Endothelial cell (in vitro differentiated cells): ENCODE results near the gene C1orf159. TPM values are rescaled to one million over a fixed set of nuclear protein-coding genes. Genes with fewer than 3 reads are reported as not detected.

Experiments used
- DNase-seq: peaks from one replicate; pipeline ENCODE4 v3.0.0; 2021; ENCODE audit warnings: low spot score
- H3K27ac Mint-ChIP-seq: one replicate; pipeline ENCODE4 v1.8.0; 2021; ENCODE audit warnings: mixed read lengths, inconsistent platforms; ENCODE audit not compliant: unreplicated experiment
- H3K27me3 Mint-ChIP-seq: one replicate; pipeline ENCODE4 v1.8.0; 2021; ENCODE audit warnings: mild to moderate bottlenecking, moderate library complexity, mixed read lengths, inconsistent platforms; ENCODE audit not compliant: unreplicated experiment
- H3K36me3 Mint-ChIP-seq: one replicate; pipeline ENCODE4 v1.8.0; 2021; ENCODE audit warnings: mild to moderate bottlenecking, low read depth, mixed read lengths, inconsistent platforms; ENCODE audit not compliant: unreplicated experiment
- H3K4me1 Mint-ChIP-seq: one replicate; pipeline ENCODE4 v1.8.0; 2021; ENCODE audit warnings: mild to moderate bottlenecking, mixed read lengths, inconsistent platforms; ENCODE audit not compliant: unreplicated experiment
- H3K4me3 Mint-ChIP-seq: one replicate; pipeline ENCODE4 v1.8.0; 2021; ENCODE audit warnings: mild to moderate bottlenecking, mixed read lengths, inconsistent platforms; ENCODE audit not compliant: unreplicated experiment
- H3K9me3 Mint-ChIP-seq: one replicate; pipeline ENCODE4 v1.8.0; 2021; ENCODE audit warnings: mixed read lengths, inconsistent platforms; ENCODE audit not compliant: unreplicated experiment
- CTCF ChIP-seq: fragments of 200-600 bp; sonication (generic); IDR thresholded peaks from one replicate; pipeline ENCODE4 v1.5.0; 2021; ENCODE audit warnings: antibody characterized with exemption; ENCODE audit not compliant: unreplicated experiment
- total RNA-seq: library from RNA; stranded (reverse); fragmentation: NEBNext Ultra II Directional; extraction: Animal tissue kit (Norgen Biotek cat#: 25700); gene quantifications from one replicate; pipeline ENCODE4 v1.2.1, GENCODE V29; 2021; ENCODE audit not compliant: unreplicated experiment

The C1orf159 gene
- total RNA-seq, 1 donor from 2014 or later: 16.6 TPM

- H3K27ac Mint-ChIP-seq: no peak overlapping the region
- no peak overlapping the region for H3K4me3 Mint-ChIP-seq
- H3K27me3 Mint-ChIP-seq: peaks cover 23% of the 10 kb centered on the region
- no peak for TF ChIP-seq CTCF
- H3K36me3 Mint-ChIP-seq: peaks cover 21% of the 10 kb centered on the region
- no peak for DNase-seq
- H3K4me1 Mint-ChIP-seq: peaks cover 2% of the 10 kb centered on the region
- H3K9me3 Mint-ChIP-seq: no peaks in the 10 kb centered on the region
Observed at GRCh38 chr1:1054971-1055370, 60.9 kb downstream of the C1orf159 start.

GRCh38 chr1:1054099-1054700, 61.7 kb downstream of the C1orf159 start:
- H3K36me3 Mint-ChIP-seq: peaks cover 21% of the 10 kb centered on the region
- no peak for TF ChIP-seq CTCF
- peaks cover 23% of the 10 kb centered on the region for H3K27me3 Mint-ChIP-seq

GRCh38 chr1:1053682-1054081, 62.2 kb downstream of the C1orf159 start:
- no peaks in the 10 kb centered on the region for H3K9me3 Mint-ChIP-seq
- H3K36me3 Mint-ChIP-seq: peaks cover 21% of the 10 kb centered on the region
- no peak overlapping the region for H3K27ac Mint-ChIP-seq
- DNase-seq: no peak
- H3K27me3 Mint-ChIP-seq: peaks cover 21% of the 10 kb centered on the region
- no peak overlapping the region for H3K4me3 Mint-ChIP-seq
- peaks cover 2% of the 10 kb centered on the region for H3K4me1 Mint-ChIP-seq
- no peak for TF ChIP-seq CTCF

More at GRCh38 chr1:1054099-1054700, 61.7 kb downstream of the C1orf159 start:
- Mint-ChIP-seq H3K27ac (no peak overlapping the region), H3K4me3 (no peak overlapping the region), H3K9me3 (no peaks in the 10 kb centered on the region), H3K4me1 (peaks cover 2% of the 10 kb centered on the region)
- no peak for DNase-seq

- peak overlapping the region; percentile 68 for H3K4me3 Mint-ChIP-seq
- H3K27me3 Mint-ChIP-seq: peaks cover 20% of the 10 kb centered on the region
- no peaks in the 10 kb centered on the region for H3K9me3 Mint-ChIP-seq
- DNase-seq: no peak
- TF ChIP-seq CTCF: no peak
- H3K36me3 Mint-ChIP-seq: peaks cover 21% of the 10 kb centered on the region
- H3K4me1 Mint-ChIP-seq: no peaks in the 10 kb centered on the region
- peak overlapping the region; percentile 15 for H3K27ac Mint-ChIP-seq
Observed at GRCh38 chr1:1053022-1053421, 62.9 kb downstream of the C1orf159 start.

GRCh38 chr1:1052003-1052840, 63.7 kb downstream of the C1orf159 start:
- no peaks in the 10 kb centered on the region for H3K4me1 Mint-ChIP-seq
- peak overlapping the region; percentile 49 for H3K4me3 Mint-ChIP-seq
- H3K27ac Mint-ChIP-seq: peak overlapping the region; percentile 15
- H3K9me3 Mint-ChIP-seq: no peaks in the 10 kb centered on the region
- peaks cover 20% of the 10 kb centered on the region for H3K27me3 Mint-ChIP-seq
- TF ChIP-seq CTCF: no peak
- DNase-seq: no peak
- peaks cover 23% of the 10 kb centered on the region for H3K36me3 Mint-ChIP-seq
